Left ventricle myocardium inferior (tissue), 1 donor: ENCODE results near the gene TRMT5. TPM values are rescaled to one million over a fixed set of nuclear protein-coding genes. Genes with fewer than 3 reads are reported as not detected.

Experiments
- DNase-seq: peaks from one replicate; pipeline ENCODE4 v3.0.0-alpha.2; 2020
- H3K27ac ChIP-seq: fragments of 200-600 bp; replicated peaks from 2 replicates; pipeline ENCODE4 v1.8.0; 2021
- H3K27me3 ChIP-seq: fragments of 200-600 bp; 2 replicates; pipeline ENCODE4 v1.8.0; 2021; ENCODE audit warnings: low read depth
- H3K36me3 ChIP-seq: fragments of 200-600 bp; 2 replicates; pipeline ENCODE4 v1.8.0; 2021
- H3K4me1 ChIP-seq: fragments of 200-600 bp; 2 replicates; pipeline ENCODE4 v1.8.0; 2021
- H3K4me3 ChIP-seq: fragments of 200-600 bp; 2 replicates; pipeline ENCODE4 v1.8.0; 2021; ENCODE audit warnings: mild to moderate bottlenecking, moderate library complexity
- H3K9me3 ChIP-seq: fragments of 200-600 bp; replicated peaks from 2 replicates; pipeline ENCODE4 v1.8.0; 2021
- intact Hi-C: fragments of 100-400 bp; cut with micrococcal nuclease; formaldehyde crosslinking; loops from one replicate; pipeline ENCODE4 v1.11.0; 2022
- total RNA-seq: library from RNA; stranded (reverse); fragmentation: NEBNext Ultra II Directional; extraction: Animal tissue kit (Norgen Biotek cat#: 25700); gene quantifications from one replicate; pipeline ENCODE4 v1.2.1, GENCODE V29; 2021
- TF ChIP-seq, protein P1 (sequence below): fragments of 200-600 bp; IDR thresholded peaks from 2 replicates; pipeline ENCODE4 v1.8.0; 2021; ENCODE audit warnings: antibody characterized with exemption, mild to moderate bottlenecking, borderline replicate concordance
- donor health status: DM: no; HTN: yes; CAD: no; lungs with severe emphysema.

TRMT5 gene
- total RNA-seq, 1 donor from 2014 or later, result 6.7 TPM

DNA sequence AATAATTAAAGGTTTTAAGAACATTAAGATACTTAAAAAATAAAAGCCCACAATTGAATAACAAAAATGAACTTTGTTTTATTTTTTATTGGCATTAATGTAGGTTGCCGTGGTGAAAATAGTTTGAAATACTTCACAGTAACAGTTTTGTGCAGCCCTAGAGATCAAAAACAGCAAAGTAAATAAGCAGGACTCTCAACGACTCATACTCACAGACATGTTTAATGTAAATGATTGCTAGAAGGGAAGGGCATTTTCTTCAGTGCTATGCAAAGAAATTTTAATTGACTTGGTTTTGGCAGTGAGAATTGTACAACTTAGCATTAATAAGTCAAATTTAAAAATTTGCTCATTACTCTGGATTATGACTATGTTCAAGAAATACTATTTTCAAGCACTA, 16.0 kb downstream of the TRMT5 start:
- DNase-seq, result no peak
- no peaks in the 10 kb centered on the region for H3K4me1 ChIP-seq
- no peak overlapping the region for H3K4me3 ChIP-seq
- no peaks in the 10 kb centered on the region for H3K36me3 ChIP-seq
- H3K27me3 ChIP-seq, result no peaks in the 10 kb centered on the region
- intact Hi-C loops, result no loop called here
- H3K27ac ChIP-seq, result no peak overlapping the region
- peaks cover 3% of the 10 kb centered on the region for H3K9me3 ChIP-seq
- TF ChIP-seq, protein P1, sequence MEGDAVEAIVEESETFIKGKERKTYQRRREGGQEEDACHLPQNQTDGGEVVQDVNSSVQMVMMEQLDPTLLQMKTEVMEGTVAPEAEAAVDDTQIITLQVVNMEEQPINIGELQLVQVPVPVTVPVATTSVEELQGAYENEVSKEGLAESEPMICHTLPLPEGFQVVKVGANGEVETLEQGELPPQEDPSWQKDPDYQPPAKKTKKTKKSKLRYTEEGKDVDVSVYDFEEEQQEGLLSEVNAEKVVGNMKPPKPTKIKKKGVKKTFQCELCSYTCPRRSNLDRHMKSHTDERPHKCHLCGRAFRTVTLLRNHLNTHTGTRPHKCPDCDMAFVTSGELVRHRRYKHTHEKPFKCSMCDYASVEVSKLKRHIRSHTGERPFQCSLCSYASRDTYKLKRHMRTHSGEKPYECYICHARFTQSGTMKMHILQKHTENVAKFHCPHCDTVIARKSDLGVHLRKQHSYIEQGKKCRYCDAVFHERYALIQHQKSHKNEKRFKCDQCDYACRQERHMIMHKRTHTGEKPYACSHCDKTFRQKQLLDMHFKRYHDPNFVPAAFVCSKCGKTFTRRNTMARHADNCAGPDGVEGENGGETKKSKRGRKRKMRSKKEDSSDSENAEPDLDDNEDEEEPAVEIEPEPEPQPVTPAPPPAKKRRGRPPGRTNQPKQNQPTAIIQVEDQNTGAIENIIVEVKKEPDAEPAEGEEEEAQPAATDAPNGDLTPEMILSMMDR, result no peak

DNA sequence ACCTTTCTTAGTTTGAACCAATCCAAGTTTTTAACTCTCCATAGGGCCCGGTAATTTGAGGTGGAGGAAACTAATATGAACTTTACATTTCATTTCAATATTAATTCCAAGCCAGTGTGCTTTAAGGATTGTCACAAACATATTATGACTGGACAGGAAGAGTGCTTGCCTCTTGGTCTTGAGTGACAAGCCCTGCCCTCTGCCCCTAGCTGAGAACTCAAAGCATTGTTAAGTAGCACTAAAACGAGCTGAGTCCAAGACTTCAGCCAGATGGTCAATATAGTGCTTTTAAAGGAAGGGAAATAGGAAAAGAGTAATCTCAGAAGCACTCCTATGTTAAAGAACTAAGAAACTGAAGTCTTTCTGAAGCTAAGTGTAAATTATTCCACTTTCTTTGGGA, 17.1 kb downstream of the TRMT5 start:
- H3K27ac ChIP-seq, result no peak overlapping the region
- H3K4me1 ChIP-seq, result no peaks in the 10 kb centered on the region
- intact Hi-C loops, result no loop called here
- no peak overlapping the region for H3K4me3 ChIP-seq
- TF ChIP-seq, protein P1, result no peak
- H3K9me3 ChIP-seq, result peaks cover 15% of the 10 kb centered on the region
- H3K27me3 ChIP-seq, result no peaks in the 10 kb centered on the region
- no peaks in the 10 kb centered on the region for H3K36me3 ChIP-seq
- DNase-seq, result no peak

DNA sequence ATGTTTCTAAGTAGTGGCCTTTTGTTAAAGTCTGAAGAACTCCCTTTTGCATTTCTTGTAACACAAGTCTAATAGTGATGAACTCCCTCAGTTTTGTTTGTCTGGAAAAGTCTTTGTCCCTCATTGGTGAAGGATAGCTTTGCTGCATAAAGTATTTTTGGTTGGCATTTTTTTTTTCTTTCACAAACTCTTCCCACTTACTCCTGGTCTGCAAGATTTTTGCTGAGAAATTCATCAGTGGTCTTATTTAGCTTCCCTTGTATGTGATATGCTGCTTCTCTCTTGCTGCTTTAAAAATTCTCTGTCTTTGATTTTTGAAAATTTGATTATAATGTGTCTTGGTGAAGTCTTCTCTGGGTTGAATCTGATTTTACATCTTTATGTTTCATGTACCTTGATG, 22.7 kb downstream of the TRMT5 start:
- Histone ChIP-seq H3K9me3 (peaks cover 68% of the 10 kb centered on the region), H3K4me3 (no peak overlapping the region), H3K4me1 (no peaks in the 10 kb centered on the region), H3K27me3 (no peaks in the 10 kb centered on the region), H3K36me3 (peaks cover 18% of the 10 kb centered on the region), H3K27ac (no peak overlapping the region)
- TF ChIP-seq, protein P1, result no peak
- intact Hi-C loops, result no loop called here
- no peak for DNase-seq

DNA sequence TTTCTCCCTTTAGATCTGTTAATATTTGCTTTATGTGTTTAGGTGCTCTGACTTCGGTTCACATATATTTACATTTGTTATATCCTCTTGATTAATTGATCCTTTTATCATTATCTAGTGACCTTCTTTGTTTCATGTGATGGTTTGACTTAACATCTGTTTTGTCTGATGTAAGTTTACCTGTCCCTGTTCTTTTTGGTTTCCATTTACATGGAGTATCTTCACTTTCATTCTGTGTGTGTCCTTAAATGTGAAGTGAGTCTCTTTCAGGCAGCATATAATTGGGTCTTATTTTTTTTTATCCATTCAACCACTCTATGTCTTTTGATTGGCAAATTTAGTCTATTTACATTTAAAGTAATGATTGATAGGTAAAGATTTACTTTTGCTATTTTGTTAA, 24.2 kb downstream of the TRMT5 start:
- H3K27me3 ChIP-seq, result no peaks in the 10 kb centered on the region

DNA sequence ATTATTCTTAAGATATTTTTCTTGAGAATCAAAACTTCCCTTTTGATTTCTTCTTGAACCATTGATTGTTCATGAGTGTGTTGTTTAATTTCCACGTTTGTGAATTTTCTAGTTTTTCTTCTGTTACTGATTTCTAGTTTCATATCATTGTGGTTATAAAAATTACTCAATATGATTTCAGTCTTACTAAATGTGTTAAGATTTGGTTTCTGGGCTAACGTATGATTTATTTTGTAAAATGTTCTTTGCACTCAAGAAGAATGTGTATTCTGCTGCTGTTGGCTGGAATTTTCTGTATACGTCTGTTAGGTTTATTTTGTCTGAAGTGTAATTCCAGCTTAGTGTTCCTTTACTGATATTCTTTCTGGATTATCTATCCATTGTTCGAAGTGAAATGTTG, 24.7 kb downstream of the TRMT5 start:
- no peak for DNase-seq
- TF ChIP-seq, protein P1, result no peak
- Histone ChIP-seq H3K36me3 (peaks cover 18% of the 10 kb centered on the region), H3K27me3 (no peaks in the 10 kb centered on the region), H3K4me1 (peaks cover 7% of the 10 kb centered on the region), H3K4me3 (no peak overlapping the region), H3K9me3 (peaks cover 72% of the 10 kb centered on the region), H3K27ac (no peak overlapping the region)
- intact Hi-C loops, result no loop called here

More for the DNA sequence above, 24.2 kb downstream of the TRMT5 start:
- H3K9me3 ChIP-seq, result peaks cover 72% of the 10 kb centered on the region
- peaks cover 4% of the 10 kb centered on the region for H3K4me1 ChIP-seq
- H3K36me3 ChIP-seq, result peaks cover 18% of the 10 kb centered on the region
- intact Hi-C loops, result no loop called here
- DNase-seq, result no peak
- TF ChIP-seq, protein P1, result no peak
- H3K4me3 ChIP-seq, result no peak overlapping the region
- H3K27ac ChIP-seq, result no peak overlapping the region
